Right renal cortex interstitium (tissue), 3 donors: ENCODE measurements around the gene SAMD4A. TPM values are rescaled to one million over a fixed set of nuclear protein-coding genes. Genes with fewer than 3 reads are reported as not detected.

Source experiments
- DNase-seq, 3 donors: peaks; one replicate each; pipeline ENCODE4 v3.0.0-alpha.2; 2013; ENCODE audit warnings: low read depth in 3 of 3, low spot score in 2 of 3
- polyA plus RNA-seq, 3 donors: library from polyadenylated mRNA; unstranded; fragments of 120-200 nt; gene quantifications; one replicate each; pipeline ENCODE4 v1.2.1, GENCODE V29; 2013; ENCODE audit not compliant: insufficient read length in 3 of 3

SAMD4A gene
- polyA plus RNA-seq, result 1 to 10 TPM; 7.8 to 8.1 (median 8.0) TPM

- DNase-seq, result peak; percentile 38 to 76 (median 58)
These were observed at the start of gene SAMD4A for GRCh38 chr14:54566410-54567223. Gene SAMD4A, plus strand, starts transcription at chr14:54567128. Its CDS starts 789 bp downstream, at chr14:54567917.

GRCh38 chr14:54524410-54524809 lies 42.5 kb upstream of the SAMD4A start:
- DNase-seq, result no peak

- no peak for DNase-seq
These were observed 38.0 kb upstream of the SAMD4A start for GRCh38 chr14:54528973-54529372.

GRCh38 chr14:54529811-54530210 lies 37.1 kb upstream of the SAMD4A start:
- DNase-seq, result no peak

GRCh38 chr14:54532111-54533012 lies 34.6 kb upstream of the SAMD4A start:
- DNase-seq, result no peak

- DNase-seq, result no peak
These were observed 33.8 kb upstream of the SAMD4A start for GRCh38 chr14:54533100-54533499.

- DNase-seq, result no peak
These were observed 31.8 kb upstream of the SAMD4A start for GRCh38 chr14:54535126-54535525.

- no peak for DNase-seq
These were observed 31.3 kb upstream of the SAMD4A start for GRCh38 chr14:54535646-54536045.

- DNase-seq, result no peak
These were observed 29.3 kb upstream of the SAMD4A start for GRCh38 chr14:54537651-54538050.

- DNase-seq, result no peak
These were observed 28.9 kb upstream of the SAMD4A start for GRCh38 chr14:54538055-54538454.

GRCh38 chr14:54547583-54547982 lies 19.3 kb upstream of the SAMD4A start:
- DNase-seq, result no peak

DNA sequence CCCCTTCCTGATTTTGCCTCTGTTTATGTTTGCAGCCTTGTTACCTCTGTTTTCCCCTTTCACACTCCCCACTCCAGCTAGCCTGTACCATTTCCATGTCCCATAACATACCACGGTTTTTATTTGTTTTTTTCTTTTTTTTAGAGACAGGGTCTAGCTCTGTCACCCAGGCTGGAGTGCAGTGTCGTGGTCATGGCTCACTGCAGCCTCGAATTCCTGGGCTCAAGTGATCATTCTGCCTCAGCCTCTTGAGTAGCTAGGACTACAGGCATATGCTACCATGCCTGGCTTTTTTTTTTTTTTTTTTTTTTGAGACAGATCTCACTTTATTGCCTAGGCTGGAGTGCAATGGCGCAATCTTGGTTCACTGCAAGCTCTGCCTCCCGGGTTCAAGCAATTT lies 18.4 kb upstream of the SAMD4A start:
- no peak for DNase-seq

DNA sequence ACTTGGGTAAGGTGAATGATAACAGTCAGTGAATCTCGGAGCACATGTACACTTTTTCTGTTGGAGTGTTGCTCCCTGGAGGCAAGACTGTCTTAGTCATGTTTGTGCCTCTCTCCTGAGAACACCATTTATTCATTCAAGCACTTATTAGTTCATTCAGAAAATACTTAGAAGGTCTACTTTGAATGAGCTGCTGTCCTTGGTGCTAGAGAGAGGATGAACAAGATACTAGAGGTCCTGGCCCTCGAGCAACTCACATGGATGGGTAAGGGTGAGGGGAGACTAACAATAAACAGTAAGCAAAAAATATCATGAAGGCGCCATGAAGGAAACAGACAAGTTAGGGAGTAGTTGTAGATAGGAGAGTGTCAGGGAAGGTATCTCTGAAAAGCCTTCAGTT lies 17.1 kb upstream of the SAMD4A start:
- DNase-seq, result no peak

DNA sequence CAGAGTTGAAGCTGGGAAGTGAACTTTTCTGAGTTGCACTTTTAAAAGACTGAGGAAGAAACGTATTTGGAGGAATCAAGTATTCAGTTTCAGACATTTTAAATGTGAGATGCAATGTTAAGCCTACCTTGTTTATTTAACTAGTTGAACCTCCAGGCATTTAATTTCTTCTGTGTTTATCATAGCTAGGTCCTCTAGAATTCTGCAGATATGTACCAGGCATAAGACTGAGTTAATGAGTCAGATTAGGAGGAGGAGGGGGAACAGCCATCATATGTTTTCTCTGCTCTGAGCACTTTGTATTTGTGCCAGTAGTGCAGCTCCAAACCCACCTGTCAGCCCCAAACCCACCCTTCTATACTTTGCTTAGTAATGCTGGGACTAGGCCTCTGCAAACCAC lies 16.4 kb upstream of the SAMD4A start:
- DNase-seq, result no peak

DNA sequence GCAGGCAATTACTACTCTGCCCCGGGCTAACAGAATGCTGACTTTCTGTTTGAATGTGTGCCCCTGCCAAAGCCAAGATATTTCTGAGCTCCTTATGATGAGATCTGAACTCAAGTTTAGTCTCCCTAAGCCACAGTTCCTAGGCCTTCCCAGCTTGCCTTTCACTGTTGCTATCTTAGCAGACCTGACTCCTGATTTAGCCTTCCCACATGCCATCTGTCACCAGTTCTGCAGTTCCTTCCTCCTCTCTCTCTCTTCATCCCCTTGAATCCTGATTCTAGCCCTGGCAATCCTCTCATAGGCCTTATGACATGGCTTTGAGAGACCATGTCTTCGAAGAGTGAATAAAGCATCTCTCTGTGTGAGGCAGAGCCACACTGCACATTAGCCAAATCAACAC lies 12.5 kb upstream of the SAMD4A start:
- no peak for DNase-seq

DNA sequence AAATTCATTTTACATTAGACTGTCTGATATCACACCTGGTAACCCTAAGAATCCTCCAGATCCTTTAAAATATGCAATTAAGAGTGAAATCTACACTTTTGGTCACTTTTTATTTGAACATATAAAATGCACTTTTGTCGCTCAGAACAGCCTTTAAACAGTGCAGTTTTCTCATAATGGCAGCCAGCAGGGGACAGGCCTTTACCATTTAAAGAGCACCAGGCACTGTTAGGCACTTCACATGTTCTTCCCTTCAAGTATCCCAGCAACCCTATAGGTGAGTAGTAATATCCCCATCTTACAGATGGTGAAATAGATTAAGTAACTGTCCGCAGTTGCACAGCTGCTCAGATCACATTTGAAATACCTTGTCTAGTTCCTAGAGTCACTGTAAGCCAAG lies 11.3 kb upstream of the SAMD4A start:
- DNase-seq, result no peak

DNA sequence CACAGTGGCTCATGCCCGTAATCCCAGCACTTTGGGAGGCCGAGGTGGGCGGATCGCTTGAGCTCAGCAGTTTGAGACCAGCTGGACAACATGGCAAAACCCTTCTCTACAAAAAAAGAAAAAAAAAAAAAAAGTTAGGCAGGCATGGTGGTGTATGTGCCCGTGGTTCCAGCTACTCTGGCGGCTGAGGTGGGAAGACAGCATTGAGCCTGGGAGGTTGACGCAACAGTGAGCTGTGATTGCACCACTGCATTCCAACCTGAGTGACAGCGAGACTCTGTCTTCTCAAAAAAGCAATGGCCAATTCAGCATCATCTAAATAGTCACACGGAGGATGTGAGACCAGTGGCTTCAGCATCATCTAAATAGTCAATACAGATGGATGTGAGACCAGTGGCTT lies 10.4 kb upstream of the SAMD4A start:
- no peak for DNase-seq

DNA sequence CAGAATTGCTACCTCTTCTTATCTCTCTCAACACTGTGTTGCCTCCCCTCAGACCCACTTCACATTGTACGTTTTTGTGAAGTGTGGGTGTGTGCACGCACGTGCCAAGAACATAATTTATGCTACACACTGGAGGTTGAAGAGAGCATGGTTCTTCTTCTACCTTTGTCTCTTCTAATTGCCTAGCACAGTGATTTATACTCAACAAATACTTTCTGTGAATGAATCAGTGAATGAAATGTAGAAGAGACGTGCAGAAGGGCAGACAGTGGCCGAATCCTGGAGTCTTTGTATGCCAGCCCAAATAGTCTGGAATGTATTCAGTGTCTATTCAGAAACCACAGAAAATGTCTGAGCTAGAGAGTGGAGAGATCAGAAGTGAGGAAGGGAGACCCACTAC lies 4.6 kb upstream of the SAMD4A start:
- no peak for DNase-seq

DNA sequence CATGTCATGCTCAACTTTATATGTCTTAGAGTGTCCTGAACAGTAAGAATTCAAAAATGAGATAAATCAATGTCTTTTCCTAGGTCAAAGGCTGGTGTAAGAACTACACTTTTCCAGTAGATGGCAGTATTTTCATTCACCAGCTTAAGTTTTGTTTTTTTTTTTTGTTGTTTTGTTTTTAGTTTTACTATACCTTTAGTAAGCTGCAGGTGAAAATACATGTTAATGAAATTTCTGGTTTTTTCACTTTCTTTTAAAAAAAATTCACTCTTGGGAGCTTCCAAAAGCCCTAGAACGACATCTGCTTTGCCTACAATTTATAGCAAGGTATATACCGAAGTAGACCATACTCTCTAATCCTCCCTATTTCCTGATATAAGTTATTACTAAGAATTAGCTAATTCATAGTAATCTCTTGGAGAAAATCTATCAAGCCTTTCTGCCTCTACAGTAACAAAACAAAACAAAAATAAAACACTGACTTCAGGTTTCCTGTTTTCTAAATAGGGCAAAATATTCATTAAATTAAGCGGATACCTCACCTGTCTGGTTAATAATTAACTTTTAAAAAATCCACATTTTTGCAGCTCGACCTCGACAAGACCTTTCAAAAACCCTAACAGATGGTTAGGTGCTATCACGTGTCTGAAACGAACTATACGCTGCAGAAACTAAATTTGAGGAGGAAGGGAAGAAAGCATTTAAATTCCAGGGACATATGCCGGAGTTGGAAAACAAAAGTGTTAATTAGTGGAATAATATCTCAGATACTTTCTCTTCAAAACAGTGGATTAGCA lies 2.7 kb upstream of the SAMD4A start:
- DNase-seq, result peak; percentile 31 to 52 (median 33)

GRCh38 chr14:54564868-54565784 lies 1.8 kb upstream of the SAMD4A start:
- peak; percentile 42 to 47 (median 45) for DNase-seq
